DND-41 (cell line): ENCODE results near the gene TMEM150C.

Source experiments
- CTCF ChIP-seq: IDR thresholded peaks from 2 replicates; pipeline ENCODE4 v1.5.1; 2012; ENCODE audit warnings: borderline replicate concordance, low read length, moderate library complexity, mild to moderate bottlenecking; ENCODE audit not compliant: poor library complexity, severe bottlenecking; ENCODE audit errors: extremely low read depth
- EZH2 ChIP-seq: IDR thresholded peaks from 3 replicates; pipeline ENCODE4 v1.6.1; 2012; ENCODE audit warnings: borderline replicate concordance, low read depth, mild to moderate bottlenecking, moderate library complexity, low read length, inconsistent platforms; ENCODE audit not compliant: severe bottlenecking

- TF ChIP-seq CTCF (no peak), EZH2 (no peak)
Measured at GRCh38 chr4:82606622-82607021, 44.8 kb upstream of the TMEM150C start.
